PC-3 (cell line): ENCODE measurements around the gene TALDO1. TPM values are rescaled to one million over a fixed set of nuclear protein-coding genes. Genes with fewer than 3 reads are reported as not detected.

Experiments
- ATAC-seq: fragments of 200-7000 bp; cut with Tn5 transposase; 2 replicates; pipeline ENCODE4 v1.9.1; 2020; ENCODE audit warnings: mild to moderate bottlenecking, moderate library complexity
- BruUV-seq: library from RNA; stranded (reverse); fragments of 400-500 nt; replicated peaks from 2 replicates; lab custom pipeline; 2021; lab: Mats Ljungman, UMichigan
- CTCF ChIA-PET: fragments of 300-600 bp; sonication (Branson Sonifier 250); formaldehyde crosslinking; loops from one replicate; lab custom pipeline; 2022; ENCODE audit warnings: antibody characterized with exemption; lab: Charles Lee
- POLR2A ChIA-PET: fragments of 300-600 bp; sonication (Branson Sonifier 250); formaldehyde crosslinking; loops from one replicate; lab custom pipeline; 2022; ENCODE audit warnings: antibody characterized with exemption; ENCODE audit not compliant: unreplicated experiment; lab: Charles Lee
- DNase-seq: peaks from one replicate; pipeline ENCODE4 v3.0.0-alpha.2; 2015
- H2AFZ ChIP-seq: fragments of 300-600 bp; sonication (generic); 2 replicates; pipeline ENCODE4 v1.6.0; 2016; ENCODE audit warnings: antibody characterized with exemption, low read length
- H3F3A ChIP-seq: fragments of 300-600 bp; sonication (generic); one replicate; pipeline ENCODE4 v1.6.0; 2017; ENCODE audit warnings: antibody characterized with exemption, low read length, control low read depth, mild to moderate bottlenecking; ENCODE audit not compliant: unreplicated experiment
- H3K27ac ChIP-seq: fragments of 300-600 bp; sonication (generic); 2 replicates; pipeline ENCODE4 v1.5.1; 2016; ENCODE audit warnings: mild to moderate bottlenecking, low read length
- H3K27me3 ChIP-seq: fragments of 300-600 bp; sonication (generic); 2 replicates; pipeline ENCODE4 v1.6.1; 2016; ENCODE audit warnings: low read length, mixed read lengths
- H3K36me3 ChIP-seq: fragments of 300-600 bp; sonication (generic); 2 replicates; pipeline ENCODE4 v1.6.1; 2016; ENCODE audit warnings: low read depth, mixed run types, low read length, mixed read lengths
- H3K4me1 ChIP-seq: fragments of 300-600 bp; sonication (generic); 2 replicates; pipeline ENCODE4 v1.5.1; 2016; ENCODE audit warnings: low read length; ENCODE audit not compliant: insufficient read depth
- H3K4me2 ChIP-seq: fragments of 300-600 bp; sonication (generic); 2 replicates; pipeline ENCODE4 v1.6.0; 2016; ENCODE audit warnings: low read length
- H3K4me3 ChIP-seq: fragments of 300-600 bp; sonication (generic); 2 replicates; pipeline ENCODE4 v1.5.1; 2016; ENCODE audit warnings: mild to moderate bottlenecking, low read length, mixed read lengths
- H3K79me2 ChIP-seq: fragments of 300-600 bp; sonication (generic); 2 replicates; pipeline ENCODE4 v1.6.1; 2017; ENCODE audit warnings: low read length, mixed read lengths
- H3K9ac ChIP-seq: fragments of 300-600 bp; sonication (generic); 2 replicates; pipeline ENCODE4 v1.6.0; 2016; ENCODE audit warnings: mild to moderate bottlenecking, low read length
- H3K9me2 ChIP-seq: fragments of 300-600 bp; sonication (generic); replicated peaks from 2 replicates; pipeline ENCODE4 v1.6.1; 2016; ENCODE audit warnings: mixed run types, low read length, mixed read lengths
- H3K9me3 ChIP-seq: fragments of 300-600 bp; sonication (generic); 2 replicates; pipeline ENCODE4 v1.6.1; 2016; ENCODE audit warnings: low read length, mixed read lengths
- H4K20me1 ChIP-seq: fragments of 300-600 bp; sonication (generic); 2 replicates; pipeline ENCODE4 v1.6.1; 2016; ENCODE audit warnings: low read length, mixed read lengths
- EZH2 ChIP-seq: fragments of 300-600 bp; sonication (generic); IDR thresholded peaks from one replicate; pipeline ENCODE4 v1.6.1; 2017; ENCODE audit warnings: antibody characterized with exemption, mild to moderate bottlenecking, low read length; ENCODE audit not compliant: unreplicated experiment
- EZH2phosphoT487 ChIP-seq: fragments of 300-600 bp; sonication (generic); IDR thresholded peaks from 2 replicates; pipeline ENCODE4 v1.6.1; 2018; ENCODE audit warnings: mild to moderate bottlenecking, antibody characterized with exemption, low read length, borderline replicate concordance
- intact Hi-C: fragments of 100-400 bp; cut with micrococcal nuclease; formaldehyde crosslinking; loops from 2 replicates; pipeline ENCODE4 v1.9.0; 2023
- total RNA-seq: library from RNA; depleted of rRNA; stranded (reverse); fragments of >200 nt; gene quantifications from 2 replicates; pipeline ENCODE4 v1.2.3, GENCODE V29; 2014
- TF ChIP-seq, protein P1 (sequence below): fragments of 300-600 bp; sonication (generic); conservative IDR thresholded peaks from 2 replicates; pipeline ENCODE4 v1.5.1; 2017; ENCODE audit warnings: antibody characterized with exemption, low read depth, mild to moderate bottlenecking, low read length

TALDO1 gene
- total RNA-seq, 1 experiment from 2014 or later: 326 TPM

DNA sequence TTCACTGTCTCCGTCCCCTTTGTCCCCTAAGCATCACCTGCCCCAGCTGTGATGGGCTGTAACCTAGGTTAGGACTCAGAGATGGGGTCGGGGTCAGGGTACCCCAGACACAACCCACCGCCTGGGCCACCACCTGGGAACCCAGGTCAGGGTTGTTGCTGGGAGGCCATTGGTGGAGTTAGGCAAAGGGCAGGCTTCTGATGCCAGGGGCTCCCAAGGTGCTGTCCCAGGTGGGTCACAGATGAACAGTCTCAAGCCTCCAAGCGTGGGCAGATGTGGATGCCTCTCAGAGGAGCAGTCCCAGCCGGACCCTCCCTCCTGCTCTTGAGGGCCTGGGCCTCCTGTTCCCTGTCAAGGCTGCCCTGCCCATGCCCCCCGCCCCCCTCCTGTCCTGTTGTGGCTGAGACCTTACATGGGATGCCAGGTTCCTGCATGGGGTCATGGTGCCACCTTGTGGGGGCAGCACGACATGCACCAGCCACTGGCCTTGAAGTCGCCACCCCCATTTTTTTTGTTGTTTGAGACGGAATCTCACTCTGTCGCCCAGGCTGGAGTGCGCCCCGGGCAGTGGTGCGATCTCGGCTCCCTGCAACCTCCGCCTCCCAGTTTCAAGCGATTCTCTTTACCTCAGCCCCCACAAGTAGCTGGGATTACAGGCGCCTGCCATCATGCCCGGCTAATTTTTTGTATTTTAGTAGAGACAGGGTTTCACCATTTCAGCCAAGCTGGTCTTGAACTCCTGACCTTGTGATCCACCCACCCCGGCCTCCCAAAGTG, 17.9 kb downstream of the TALDO1 start:
- no peaks in the 10 kb centered on the region for H3K27me3 ChIP-seq
- peaks cover 14% of the 10 kb centered on the region for H3K4me1 ChIP-seq
- no TSS peak for BruUV-seq
- ChIA-PET POLR2A (no interaction called here), CTCF (no interaction called here)
- H3F3A ChIP-seq: peaks cover 9% of the 10 kb centered on the region
- H3K4me2 ChIP-seq: no peak overlapping the region
- H3K9me3 ChIP-seq: no peaks in the 10 kb centered on the region
- peak; percentile 15; the same call in 1 of the 2 replicates for ATAC-seq
- no peaks in the 10 kb centered on the region for H3K9me2 ChIP-seq
- DNase-seq: peak; percentile 61
- H3K79me2 ChIP-seq: 0 out of 2 replicates have a peak, but pooled peaks cover 1% of the 10 kb centered on the region
- intact Hi-C loops: no loop called here
- no peak overlapping the region for H3K9ac ChIP-seq
- H3K4me3 ChIP-seq: no peak overlapping the region
- peaks cover 35% of the 10 kb centered on the region for H3K36me3 ChIP-seq
- H3K27ac ChIP-seq: no peak overlapping the region
- no peak for TF ChIP-seq EZH2
- no peak for TF ChIP-seq EZH2phosphoT487
- TF ChIP-seq, protein P1, sequence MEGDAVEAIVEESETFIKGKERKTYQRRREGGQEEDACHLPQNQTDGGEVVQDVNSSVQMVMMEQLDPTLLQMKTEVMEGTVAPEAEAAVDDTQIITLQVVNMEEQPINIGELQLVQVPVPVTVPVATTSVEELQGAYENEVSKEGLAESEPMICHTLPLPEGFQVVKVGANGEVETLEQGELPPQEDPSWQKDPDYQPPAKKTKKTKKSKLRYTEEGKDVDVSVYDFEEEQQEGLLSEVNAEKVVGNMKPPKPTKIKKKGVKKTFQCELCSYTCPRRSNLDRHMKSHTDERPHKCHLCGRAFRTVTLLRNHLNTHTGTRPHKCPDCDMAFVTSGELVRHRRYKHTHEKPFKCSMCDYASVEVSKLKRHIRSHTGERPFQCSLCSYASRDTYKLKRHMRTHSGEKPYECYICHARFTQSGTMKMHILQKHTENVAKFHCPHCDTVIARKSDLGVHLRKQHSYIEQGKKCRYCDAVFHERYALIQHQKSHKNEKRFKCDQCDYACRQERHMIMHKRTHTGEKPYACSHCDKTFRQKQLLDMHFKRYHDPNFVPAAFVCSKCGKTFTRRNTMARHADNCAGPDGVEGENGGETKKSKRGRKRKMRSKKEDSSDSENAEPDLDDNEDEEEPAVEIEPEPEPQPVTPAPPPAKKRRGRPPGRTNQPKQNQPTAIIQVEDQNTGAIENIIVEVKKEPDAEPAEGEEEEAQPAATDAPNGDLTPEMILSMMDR: peak; percentile 68
- H4K20me1 ChIP-seq: no peaks in the 10 kb centered on the region
- no peak overlapping the region for H2AFZ ChIP-seq

- CTCF ChIA-PET: no interaction called here
- H3K27ac ChIP-seq: no peak overlapping the region
These were observed 18.5 kb downstream of the TALDO1 start for GRCh38 chr11:765802-766091.

More at GRCh38 chr11:765802-766091, 18.5 kb downstream of the TALDO1 start:
- Histone ChIP-seq H3K36me3 (peaks cover 38% of the 10 kb centered on the region), H3K27me3 (no peaks in the 10 kb centered on the region), H3K9me2 (no peaks in the 10 kb centered on the region), H3K4me3 (no peak overlapping the region), H4K20me1 (no peaks in the 10 kb centered on the region), H3K79me2 (0 out of 2 replicates have a peak, but pooled peaks cover 3% of the 10 kb centered on the region), H3K9ac (no peak overlapping the region), H2AFZ (no peak overlapping the region), H3K4me1 (peaks cover 14% of the 10 kb centered on the region), H3F3A (peaks cover 9% of the 10 kb centered on the region), H3K4me2 (no peak overlapping the region), H3K9me3 (no peaks in the 10 kb centered on the region)
- TF ChIP-seq, protein P1: no peak
- TF ChIP-seq EZH2phosphoT487 (no peak), EZH2 (no peak)
- no TSS peak for BruUV-seq
- ATAC-seq: no peak
- POLR2A ChIA-PET: no interaction called here
- intact Hi-C loops: no loop called here
- DNase-seq: no peak
